Heart left ventricle (tissue), 13 donors: ENCODE data around the gene POLR1A.

Experiments used
- POLR2A ChIP-seq, 2 donors: fragments of 450-650 bp; IDR thresholded peaks; one replicate each; pipeline ENCODE4 v1.6.1; 2017; ENCODE audit warnings: antibody characterized with exemption in 2 of 2, mild to moderate bottlenecking in 2 of 2, moderate library complexity in 2 of 2
- TF ChIP-seq, protein P1 (sequence below), 12 donors: fragments of 200-600 bp; sonication (generic) in 4 of 12; IDR thresholded peaks; one replicate each; pipeline versions ENCODE4 v1.5.0 to v1.8.0; 2018 to 2022; ENCODE audit warnings: antibody characterized with exemption in 12 of 12, mild to moderate bottlenecking in 5 of 12
- donor health status: ischemic (EF 13 %, LVEDD 7.1; RV severe dilation, severe dysfunction).
- donor health status: DM: no; HTN: yes; CAD: no.
- donor health status: DM: no; HTN: no; CAD: no.
- donor health status: ischemic (EF 25% LVEDD 6.9; RV normal size, moderate dysfunction).
- donor health status: ischemic (EF 25% LVEDD 5.7; RV mildly dilated, moderate dysfunction).
- donor health status: ischemic (EF 35%, LVEDD 5.7; RV mildly dilated, moderate dysfunction).
- donor health status: nonischemic (EF 11% LVEDD 7.7; RV severe dilation, severe dysfunction).
- donor health status: DM: yes; HTN: yes; CAD: no.
- donor health status: PGD.
- donor health status: ischemic (EF 29% LVEDD 5.4; RV normal size, mild dysfunction).
- donor health status: nonischemic (EF 23%, LVEDD 6.1; RV moderate dilation, normal function).

DNA sequence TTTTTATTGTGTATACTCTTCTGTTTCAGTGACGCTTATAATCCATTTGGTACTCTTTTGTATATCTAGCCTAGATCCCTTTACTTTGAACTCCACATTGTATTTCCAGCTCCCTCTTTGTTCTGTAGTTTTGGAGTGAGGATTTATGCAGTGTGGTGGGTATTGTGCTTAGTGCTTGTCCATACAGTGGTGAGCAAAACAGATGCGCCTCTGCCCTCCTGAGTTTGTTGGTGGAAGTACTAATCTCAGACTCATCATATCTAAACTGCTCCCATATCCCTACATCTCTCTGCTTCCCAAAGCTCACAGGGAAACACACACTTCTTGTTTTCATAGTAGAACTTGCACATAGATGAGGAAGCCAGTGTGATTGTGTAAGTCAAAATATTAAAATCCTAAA is 12.4 kb upstream of the POLR1A start:
- TF ChIP-seq, protein P1, sequence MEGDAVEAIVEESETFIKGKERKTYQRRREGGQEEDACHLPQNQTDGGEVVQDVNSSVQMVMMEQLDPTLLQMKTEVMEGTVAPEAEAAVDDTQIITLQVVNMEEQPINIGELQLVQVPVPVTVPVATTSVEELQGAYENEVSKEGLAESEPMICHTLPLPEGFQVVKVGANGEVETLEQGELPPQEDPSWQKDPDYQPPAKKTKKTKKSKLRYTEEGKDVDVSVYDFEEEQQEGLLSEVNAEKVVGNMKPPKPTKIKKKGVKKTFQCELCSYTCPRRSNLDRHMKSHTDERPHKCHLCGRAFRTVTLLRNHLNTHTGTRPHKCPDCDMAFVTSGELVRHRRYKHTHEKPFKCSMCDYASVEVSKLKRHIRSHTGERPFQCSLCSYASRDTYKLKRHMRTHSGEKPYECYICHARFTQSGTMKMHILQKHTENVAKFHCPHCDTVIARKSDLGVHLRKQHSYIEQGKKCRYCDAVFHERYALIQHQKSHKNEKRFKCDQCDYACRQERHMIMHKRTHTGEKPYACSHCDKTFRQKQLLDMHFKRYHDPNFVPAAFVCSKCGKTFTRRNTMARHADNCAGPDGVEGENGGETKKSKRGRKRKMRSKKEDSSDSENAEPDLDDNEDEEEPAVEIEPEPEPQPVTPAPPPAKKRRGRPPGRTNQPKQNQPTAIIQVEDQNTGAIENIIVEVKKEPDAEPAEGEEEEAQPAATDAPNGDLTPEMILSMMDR (IDR thresholded peaks at IDR 0.05) = no peak
- no peak for TF ChIP-seq POLR2A (IDR thresholded peaks at IDR 0.05)
